ENCODE results near the gene GNB1L. TPM values are rescaled to one million over a fixed set of nuclear protein-coding genes. Genes with fewer than 3 reads are reported as not detected.

Gene GNB1L
- total and polyA plus RNA-seq, 9 of the 15 experiments (the other 6 are each of a cell fraction or from before 2014, with no cell fraction given): 0.56 to 50.5 (median 10.2) TPM

DNA sequence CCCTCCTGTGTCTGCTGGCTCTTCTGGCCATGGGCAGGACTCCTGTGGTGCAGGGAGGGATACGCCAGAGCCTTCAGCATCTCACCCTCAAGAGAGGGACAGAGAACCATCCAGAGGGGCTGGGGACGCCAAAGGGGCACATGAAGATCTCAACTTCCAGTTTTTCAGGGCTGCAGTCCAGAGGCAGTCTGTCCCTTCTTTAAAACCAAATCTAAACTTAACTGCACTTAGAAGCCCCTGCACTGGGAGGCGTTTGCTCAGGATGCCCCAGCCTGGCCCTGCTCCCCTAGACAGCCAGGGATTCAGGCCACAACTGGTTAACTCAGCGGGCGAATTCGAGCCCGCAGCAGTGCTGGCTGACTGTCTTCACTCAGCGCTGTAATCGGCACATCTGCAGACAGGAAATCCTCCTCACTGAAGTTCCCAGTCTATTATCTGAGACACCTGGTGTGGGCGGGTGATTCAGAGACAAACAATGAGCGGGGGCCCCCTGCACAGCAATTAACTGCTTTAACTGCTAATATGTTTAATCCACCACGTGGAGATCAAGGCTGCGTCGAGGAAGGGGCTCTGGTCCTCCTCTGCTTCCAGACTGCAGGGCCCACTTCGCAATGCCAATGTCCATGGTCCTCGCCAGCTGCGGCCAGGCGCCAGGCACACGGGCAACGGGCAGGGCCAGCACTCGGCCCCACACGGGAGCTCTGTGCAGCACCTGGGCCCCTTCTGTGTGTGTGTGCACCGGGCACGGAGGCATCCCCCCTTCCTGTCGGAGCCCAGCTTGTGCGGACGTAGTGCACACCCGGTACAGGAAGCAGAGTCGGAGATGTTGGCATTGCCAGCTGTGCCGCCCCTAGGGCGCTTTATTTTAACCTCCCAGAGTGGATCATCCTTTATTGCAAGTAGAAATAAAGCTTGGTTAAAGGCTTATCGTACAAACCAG is 36.9 kb upstream of the GNB1L start (continued):
- TF ChIP-seq, protein P1, sequence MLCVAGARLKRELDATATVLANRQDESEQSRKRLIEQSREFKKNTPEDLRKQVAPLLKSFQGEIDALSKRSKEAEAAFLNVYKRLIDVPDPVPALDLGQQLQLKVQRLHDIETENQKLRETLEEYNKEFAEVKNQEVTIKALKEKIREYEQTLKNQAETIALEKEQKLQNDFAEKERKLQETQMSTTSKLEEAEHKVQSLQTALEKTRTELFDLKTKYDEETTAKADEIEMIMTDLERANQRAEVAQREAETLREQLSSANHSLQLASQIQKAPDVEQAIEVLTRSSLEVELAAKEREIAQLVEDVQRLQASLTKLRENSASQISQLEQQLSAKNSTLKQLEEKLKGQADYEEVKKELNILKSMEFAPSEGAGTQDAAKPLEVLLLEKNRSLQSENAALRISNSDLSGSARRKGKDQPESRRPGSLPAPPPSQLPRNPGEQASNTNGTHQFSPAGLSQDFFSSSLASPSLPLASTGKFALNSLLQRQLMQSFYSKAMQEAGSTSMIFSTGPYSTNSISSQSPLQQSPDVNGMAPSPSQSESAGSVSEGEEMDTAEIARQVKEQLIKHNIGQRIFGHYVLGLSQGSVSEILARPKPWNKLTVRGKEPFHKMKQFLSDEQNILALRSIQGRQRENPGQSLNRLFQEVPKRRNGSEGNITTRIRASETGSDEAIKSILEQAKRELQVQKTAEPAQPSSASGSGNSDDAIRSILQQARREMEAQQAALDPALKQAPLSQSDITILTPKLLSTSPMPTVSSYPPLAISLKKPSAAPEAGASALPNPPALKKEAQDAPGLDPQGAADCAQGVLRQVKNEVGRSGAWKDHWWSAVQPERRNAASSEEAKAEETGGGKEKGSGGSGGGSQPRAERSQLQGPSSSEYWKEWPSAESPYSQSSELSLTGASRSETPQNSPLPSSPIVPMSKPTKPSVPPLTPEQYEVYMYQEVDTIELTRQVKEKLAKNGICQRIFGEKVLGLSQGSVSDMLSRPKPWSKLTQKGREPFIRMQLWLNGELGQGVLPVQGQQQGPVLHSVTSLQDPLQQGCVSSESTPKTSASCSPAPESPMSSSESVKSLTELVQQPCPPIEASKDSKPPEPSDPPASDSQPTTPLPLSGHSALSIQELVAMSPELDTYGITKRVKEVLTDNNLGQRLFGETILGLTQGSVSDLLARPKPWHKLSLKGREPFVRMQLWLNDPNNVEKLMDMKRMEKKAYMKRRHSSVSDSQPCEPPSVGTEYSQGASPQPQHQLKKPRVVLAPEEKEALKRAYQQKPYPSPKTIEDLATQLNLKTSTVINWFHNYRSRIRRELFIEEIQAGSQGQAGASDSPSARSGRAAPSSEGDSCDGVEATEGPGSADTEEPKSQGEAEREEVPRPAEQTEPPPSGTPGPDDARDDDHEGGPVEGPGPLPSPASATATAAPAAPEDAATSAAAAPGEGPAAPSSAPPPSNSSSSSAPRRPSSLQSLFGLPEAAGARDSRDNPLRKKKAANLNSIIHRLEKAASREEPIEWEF (CRISPR knock-in tag; IDR thresholded peaks at IDR 0.05): peak; percentile 94
- TF ChIP-seq, protein P2, sequence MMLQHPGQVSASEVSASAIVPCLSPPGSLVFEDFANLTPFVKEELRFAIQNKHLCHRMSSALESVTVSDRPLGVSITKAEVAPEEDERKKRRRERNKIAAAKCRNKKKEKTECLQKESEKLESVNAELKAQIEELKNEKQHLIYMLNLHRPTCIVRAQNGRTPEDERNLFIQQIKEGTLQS (IDR thresholded peaks at IDR 0.05): peak; percentile 89
- TF ChIP-seq, protein P2 (CRISPR knock-in tag; conservative IDR thresholded peaks at IDR 0.05): peak; percentile 95
- TF ChIP-seq MYNN (IDR thresholded peaks at IDR 0.05) (peak; percentile 91), MYNN (CRISPR knock-in tag; IDR thresholded peaks at IDR 0.05) (no peak), ZNF589 (CRISPR knock-in tag; IDR thresholded peaks at IDR 0.05; ENCODE audit: low read depth) (no peak; the same call in none of the 2 replicates), ERF (CRISPR knock-in tag; IDR thresholded peaks at IDR 0.05) (peak; percentile 91), IFI16 (CRISPR knock-in tag; IDR thresholded peaks at IDR 0.05) (peak; percentile 55; the same call in 1 of the 2 replicates), CREM (IDR thresholded peaks at IDR 0.05; ENCODE audit: low read depth) (peak; percentile 85)
- TF ChIP-seq, protein P3, sequence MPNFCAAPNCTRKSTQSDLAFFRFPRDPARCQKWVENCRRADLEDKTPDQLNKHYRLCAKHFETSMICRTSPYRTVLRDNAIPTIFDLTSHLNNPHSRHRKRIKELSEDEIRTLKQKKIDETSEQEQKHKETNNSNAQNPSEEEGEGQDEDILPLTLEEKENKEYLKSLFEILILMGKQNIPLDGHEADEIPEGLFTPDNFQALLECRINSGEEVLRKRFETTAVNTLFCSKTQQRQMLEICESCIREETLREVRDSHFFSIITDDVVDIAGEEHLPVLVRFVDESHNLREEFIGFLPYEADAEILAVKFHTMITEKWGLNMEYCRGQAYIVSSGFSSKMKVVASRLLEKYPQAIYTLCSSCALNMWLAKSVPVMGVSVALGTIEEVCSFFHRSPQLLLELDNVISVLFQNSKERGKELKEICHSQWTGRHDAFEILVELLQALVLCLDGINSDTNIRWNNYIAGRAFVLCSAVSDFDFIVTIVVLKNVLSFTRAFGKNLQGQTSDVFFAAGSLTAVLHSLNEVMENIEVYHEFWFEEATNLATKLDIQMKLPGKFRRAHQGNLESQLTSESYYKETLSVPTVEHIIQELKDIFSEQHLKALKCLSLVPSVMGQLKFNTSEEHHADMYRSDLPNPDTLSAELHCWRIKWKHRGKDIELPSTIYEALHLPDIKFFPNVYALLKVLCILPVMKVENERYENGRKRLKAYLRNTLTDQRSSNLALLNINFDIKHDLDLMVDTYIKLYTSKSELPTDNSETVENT (CRISPR knock-in tag; IDR thresholded peaks at IDR 0.05): peak; percentile 93
- TF ChIP-seq, protein P4, sequence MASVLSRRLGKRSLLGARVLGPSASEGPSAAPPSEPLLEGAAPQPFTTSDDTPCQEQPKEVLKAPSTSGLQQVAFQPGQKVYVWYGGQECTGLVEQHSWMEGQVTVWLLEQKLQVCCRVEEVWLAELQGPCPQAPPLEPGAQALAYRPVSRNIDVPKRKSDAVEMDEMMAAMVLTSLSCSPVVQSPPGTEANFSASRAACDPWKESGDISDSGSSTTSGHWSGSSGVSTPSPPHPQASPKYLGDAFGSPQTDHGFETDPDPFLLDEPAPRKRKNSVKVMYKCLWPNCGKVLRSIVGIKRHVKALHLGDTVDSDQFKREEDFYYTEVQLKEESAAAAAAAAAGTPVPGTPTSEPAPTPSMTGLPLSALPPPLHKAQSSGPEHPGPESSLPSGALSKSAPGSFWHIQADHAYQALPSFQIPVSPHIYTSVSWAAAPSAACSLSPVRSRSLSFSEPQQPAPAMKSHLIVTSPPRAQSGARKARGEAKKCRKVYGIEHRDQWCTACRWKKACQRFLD (CRISPR knock-in tag; IDR thresholded peaks at IDR 0.05): peak; percentile 95
- TF ChIP-seq, protein P5, sequence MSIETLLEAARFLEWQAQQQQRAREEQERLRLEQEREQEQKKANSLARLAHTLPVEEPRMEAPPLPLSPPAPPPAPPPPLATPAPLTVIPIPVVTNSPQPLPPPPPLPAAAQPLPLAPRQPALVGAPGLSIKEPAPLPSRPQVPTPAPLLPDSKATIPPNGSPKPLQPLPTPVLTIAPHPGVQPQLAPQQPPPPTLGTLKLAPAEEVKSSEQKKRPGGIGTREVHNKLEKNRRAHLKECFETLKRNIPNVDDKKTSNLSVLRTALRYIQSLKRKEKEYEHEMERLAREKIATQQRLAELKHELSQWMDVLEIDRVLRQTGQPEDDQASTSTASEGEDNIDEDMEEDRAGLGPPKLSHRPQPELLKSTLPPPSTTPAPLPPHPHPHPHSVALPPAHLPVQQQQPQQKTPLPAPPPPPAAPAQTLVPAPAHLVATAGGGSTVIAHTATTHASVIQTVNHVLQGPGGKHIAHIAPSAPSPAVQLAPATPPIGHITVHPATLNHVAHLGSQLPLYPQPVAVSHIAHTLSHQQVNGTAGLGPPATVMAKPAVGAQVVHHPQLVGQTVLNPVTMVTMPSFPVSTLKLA (conservative IDR thresholded peaks at IDR 0.05): peak in 1 of 2 experiments; percentile 97; a peak in 3 of 4 replicates
